DOHH2 (cell line): ENCODE data around the gene NEK11.

ENCODE experiments used
- H3F3A ChIP-seq: fragments of 200-600 bp; sonication (generic), shearing (Covaris generic); 2 replicates; pipeline ENCODE4 v1.6.0; 2016; ENCODE audit warnings: antibody characterized with exemption, mild to moderate bottlenecking; ENCODE audit not compliant: control insufficient read depth, insufficient read depth
- H3K27ac ChIP-seq: fragments of 200-600 bp; sonication (generic); 2 replicates; pipeline ENCODE4 v1.5.1; 2014; ENCODE audit warnings: low read depth, mild to moderate bottlenecking, low read length, moderate library complexity
- H3K27me3 ChIP-seq: fragments of 200-600 bp; sonication (generic); 2 replicates; pipeline ENCODE4 v1.6.1; 2014; ENCODE audit warnings: mild to moderate bottlenecking, low read length, mixed read lengths; ENCODE audit not compliant: control insufficient read depth
- H3K36me3 ChIP-seq: fragments of 200-600 bp; sonication (generic); 2 replicates; pipeline ENCODE4 v1.6.1; 2014; ENCODE audit warnings: mild to moderate bottlenecking, low read length, moderate library complexity, mixed read lengths; ENCODE audit not compliant: control insufficient read depth
- H3K4me1 ChIP-seq: fragments of 200-600 bp; sonication (generic); 2 replicates; pipeline ENCODE4 v1.6.1; 2014; ENCODE audit warnings: mild to moderate bottlenecking, low read length, mixed read lengths; ENCODE audit not compliant: control insufficient read depth
- H3K4me2 ChIP-seq: fragments of 200-600 bp; sonication (generic); 2 replicates; pipeline ENCODE4 v1.6.0; 2014; ENCODE audit warnings: mild to moderate bottlenecking, low read length, moderate library complexity
- H3K4me3 ChIP-seq: fragments of 200-600 bp; sonication (generic); 2 replicates; pipeline ENCODE4 v1.5.1; 2014; ENCODE audit warnings: mild to moderate bottlenecking, low read length, mixed read lengths
- H3K79me2 ChIP-seq: fragments of 200-600 bp; sonication (generic); 2 replicates; pipeline ENCODE4 v1.6.1; 2014; ENCODE audit warnings: mild to moderate bottlenecking, low read length, mixed read lengths; ENCODE audit not compliant: control insufficient read depth
- H3K9me2 ChIP-seq: fragments of 200-600 bp; sonication (generic); replicated peaks from 2 replicates; pipeline ENCODE4 v1.6.1; 2014; ENCODE audit warnings: mild to moderate bottlenecking, low read length, mixed read lengths; ENCODE audit not compliant: control insufficient read depth
- H3K9me3 ChIP-seq: fragments of 200-600 bp; sonication (generic); 2 replicates; pipeline ENCODE4 v1.6.1; 2014; ENCODE audit warnings: antibody characterized with exemption, low read length, mixed read lengths; ENCODE audit not compliant: control insufficient read depth, insufficient read depth
- H4K20me1 ChIP-seq: fragments of 200-600 bp; sonication (generic); 2 replicates; pipeline ENCODE4 v1.6.0; 2014; ENCODE audit warnings: low read depth, mild to moderate bottlenecking, antibody characterized with exemption, low read length, moderate library complexity; ENCODE audit not compliant: control insufficient read depth, insufficient read depth
- EZH2phosphoT487 ChIP-seq: fragments of 200-600 bp; sonication (generic); IDR thresholded peaks from 2 replicates; pipeline ENCODE4 v1.6.1; 2017; ENCODE audit warnings: borderline replicate concordance, mild to moderate bottlenecking, antibody characterized with exemption, low read length, moderate library complexity, mixed read lengths
- TF ChIP-seq, protein P1 (sequence below): fragments of 200-600 bp; sonication (generic); IDR thresholded peaks from one replicate; pipeline ENCODE4 v1.5.1; 2014; ENCODE audit warnings: antibody characterized with exemption, mild to moderate bottlenecking, low read depth, low read length; ENCODE audit not compliant: poor library complexity, severe bottlenecking

The NEK11 gene

DNA sequence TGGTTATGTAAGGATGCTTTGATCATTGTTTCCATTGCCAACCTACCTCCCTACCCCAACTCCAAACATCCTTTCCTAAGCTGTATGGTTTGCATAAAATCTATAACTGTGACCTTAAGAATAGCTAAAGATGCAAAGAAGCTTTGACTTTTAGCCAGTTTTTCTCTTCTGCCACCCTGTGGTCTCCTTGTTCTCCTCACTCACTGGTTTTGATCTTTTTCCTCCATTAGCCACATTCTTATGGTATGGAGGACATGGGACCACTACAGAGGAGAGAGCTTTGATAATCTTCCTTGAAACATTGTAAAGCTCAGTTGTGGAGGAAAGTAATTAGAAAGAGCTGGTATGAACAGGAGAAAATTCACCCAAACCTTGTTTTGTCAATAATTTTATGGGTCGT is 115.9 kb downstream of the NEK11 start:
- H4K20me1 ChIP-seq = no peaks in the 10 kb centered on the region
- no peaks in the 10 kb centered on the region for H3F3A ChIP-seq
- H3K9me3 ChIP-seq = 0 out of 2 replicates have a peak, but pooled peaks cover 3% of the 10 kb centered on the region

DNA sequence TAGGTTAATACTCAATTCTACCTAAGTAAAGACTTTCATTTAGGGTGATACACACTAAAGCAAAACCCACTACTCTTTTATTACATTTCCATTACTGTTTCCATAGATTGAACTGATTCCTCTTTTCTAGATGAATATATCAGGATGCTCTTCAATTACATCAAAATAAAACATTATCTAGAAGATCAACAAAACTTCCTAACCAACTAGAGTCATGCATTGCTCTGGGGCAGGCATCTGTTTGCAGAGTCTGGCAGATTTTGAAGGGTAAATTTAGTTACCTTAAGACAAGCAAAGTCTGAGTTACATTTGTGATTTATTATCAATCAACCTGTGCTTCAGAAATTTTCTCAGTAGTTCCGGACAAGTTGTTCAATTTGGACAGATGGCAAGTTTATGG is 117.1 kb downstream of the NEK11 start:
- no peaks in the 10 kb centered on the region for H4K20me1 ChIP-seq
- H3K9me2 ChIP-seq = no peaks in the 10 kb centered on the region
- H3K27me3 ChIP-seq = no peaks in the 10 kb centered on the region
- no peak overlapping the region for H3K27ac ChIP-seq
- H3K4me3 ChIP-seq = no peak overlapping the region
- 0 out of 2 replicates have a peak, but pooled peaks cover 3% of the 10 kb centered on the region for H3K9me3 ChIP-seq
- no peaks in the 10 kb centered on the region for H3F3A ChIP-seq
- no peaks in the 10 kb centered on the region for H3K36me3 ChIP-seq
- TF ChIP-seq EZH2phosphoT487 = no peak
- TF ChIP-seq, protein P1, sequence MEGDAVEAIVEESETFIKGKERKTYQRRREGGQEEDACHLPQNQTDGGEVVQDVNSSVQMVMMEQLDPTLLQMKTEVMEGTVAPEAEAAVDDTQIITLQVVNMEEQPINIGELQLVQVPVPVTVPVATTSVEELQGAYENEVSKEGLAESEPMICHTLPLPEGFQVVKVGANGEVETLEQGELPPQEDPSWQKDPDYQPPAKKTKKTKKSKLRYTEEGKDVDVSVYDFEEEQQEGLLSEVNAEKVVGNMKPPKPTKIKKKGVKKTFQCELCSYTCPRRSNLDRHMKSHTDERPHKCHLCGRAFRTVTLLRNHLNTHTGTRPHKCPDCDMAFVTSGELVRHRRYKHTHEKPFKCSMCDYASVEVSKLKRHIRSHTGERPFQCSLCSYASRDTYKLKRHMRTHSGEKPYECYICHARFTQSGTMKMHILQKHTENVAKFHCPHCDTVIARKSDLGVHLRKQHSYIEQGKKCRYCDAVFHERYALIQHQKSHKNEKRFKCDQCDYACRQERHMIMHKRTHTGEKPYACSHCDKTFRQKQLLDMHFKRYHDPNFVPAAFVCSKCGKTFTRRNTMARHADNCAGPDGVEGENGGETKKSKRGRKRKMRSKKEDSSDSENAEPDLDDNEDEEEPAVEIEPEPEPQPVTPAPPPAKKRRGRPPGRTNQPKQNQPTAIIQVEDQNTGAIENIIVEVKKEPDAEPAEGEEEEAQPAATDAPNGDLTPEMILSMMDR = no peak
- no peaks in the 10 kb centered on the region for H3K79me2 ChIP-seq
- H3K4me1 ChIP-seq = no peaks in the 10 kb centered on the region
- H3K4me2 ChIP-seq = no peak overlapping the region

More for the DNA sequence above, 115.9 kb downstream of the NEK11 start:
- Histone ChIP-seq H3K9me2 (no peaks in the 10 kb centered on the region), H3K4me2 (no peak overlapping the region), H3K36me3 (no peaks in the 10 kb centered on the region), H3K27ac (no peak overlapping the region), H3K4me1 (no peaks in the 10 kb centered on the region), H3K79me2 (no peaks in the 10 kb centered on the region), H3K27me3 (no peaks in the 10 kb centered on the region), H3K4me3 (no peak overlapping the region)
- TF ChIP-seq EZH2phosphoT487 = no peak
- TF ChIP-seq, protein P1 = no peak

DNA sequence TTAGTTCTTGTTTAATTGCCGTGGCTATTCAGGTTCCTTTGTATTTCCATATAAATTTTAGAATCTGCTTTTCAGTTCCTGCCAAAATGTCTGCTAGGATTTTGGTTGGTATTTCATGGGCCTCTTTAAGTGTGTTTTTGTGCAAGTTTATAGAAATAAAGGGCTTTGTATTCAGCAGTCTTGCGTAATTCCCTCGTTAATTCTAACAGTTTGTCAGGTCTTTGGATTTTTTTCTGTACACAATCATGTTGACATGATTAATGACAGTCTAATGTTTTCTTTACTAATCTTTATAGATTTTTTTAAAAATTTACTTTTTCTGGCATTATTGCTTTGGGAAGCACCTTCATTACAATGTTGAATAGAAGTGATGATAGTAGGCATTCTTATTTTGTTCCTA is 120.9 kb downstream of the NEK11 start:
- no peak overlapping the region for H3K4me2 ChIP-seq
- no peaks in the 10 kb centered on the region for H3K27me3 ChIP-seq
- H3K4me3 ChIP-seq = no peak overlapping the region
- no peaks in the 10 kb centered on the region for H3K79me2 ChIP-seq
- no peaks in the 10 kb centered on the region for H3K36me3 ChIP-seq
- no peak overlapping the region for H3K27ac ChIP-seq
- H3K9me3 ChIP-seq = no peaks in the 10 kb centered on the region
- no peaks in the 10 kb centered on the region for H4K20me1 ChIP-seq
- H3F3A ChIP-seq = no peaks in the 10 kb centered on the region
- no peak for TF ChIP-seq EZH2phosphoT487
- TF ChIP-seq, protein P1 = no peak
- H3K9me2 ChIP-seq = no peaks in the 10 kb centered on the region
- H3K4me1 ChIP-seq = no peaks in the 10 kb centered on the region
